ENCODE measurements around the gene LARP4B.
A peak's percentile ranks its signal among the peaks of the same experiment; 100 is the strongest.

LARP4B gene

GRCh38 chr10:803041-803741 is 128.3 kb downstream of the LARP4B start:
- no peak overlapping the region for H3K4me3 ChIP-seq (ENCODE audit: low read length)
- no peak for TF ChIP-seq ZNF274 (IDR thresholded peaks at IDR 0.05; ENCODE audit: low read depth, low read length)

- H3K4me3 ChIP-seq (ENCODE audit: low read length), result no peak overlapping the region
- TF ChIP-seq ZNF274 (IDR thresholded peaks at IDR 0.05; ENCODE audit: low read depth, low read length), result no peak
Observed at GRCh38 chr10:802506-802905, 129.0 kb downstream of the LARP4B start.

GRCh38 chr10:797179-797578 is 134.3 kb downstream of the LARP4B start:
- H3K4me3 ChIP-seq (ENCODE audit: low read length), result no peak overlapping the region
- no peak for TF ChIP-seq ZNF274 (IDR thresholded peaks at IDR 0.05; ENCODE audit: low read depth, low read length)

GRCh38 chr10:796233-796632 is 135.3 kb downstream of the LARP4B start:
- TF ChIP-seq ZNF274 (IDR thresholded peaks at IDR 0.05; ENCODE audit: low read depth, low read length), result no peak
- no peak overlapping the region for H3K4me3 ChIP-seq (ENCODE audit: low read length)

GRCh38 chr10:794382-794956 is 137.0 kb downstream of the LARP4B start:
- H3K4me3 ChIP-seq (ENCODE audit: low read length), result no peak overlapping the region
- TF ChIP-seq ZNF274 (IDR thresholded peaks at IDR 0.05; ENCODE audit: low read depth, low read length), result no peak

- TF ChIP-seq ZNF274 (IDR thresholded peaks at IDR 0.05; ENCODE audit: low read depth, low read length), result no peak
Observed at GRCh38 chr10:792792-793100, 138.8 kb downstream of the LARP4B start.

GRCh38 chr10:792083-792791 is 139.3 kb downstream of the LARP4B start:
- no peak for TF ChIP-seq ZNF274 (IDR thresholded peaks at IDR 0.05; ENCODE audit: low read depth, low read length)
- no peak overlapping the region for H3K4me3 ChIP-seq (ENCODE audit: low read length)

More at GRCh38 chr10:792792-793100, 138.8 kb downstream of the LARP4B start:
- H3K4me3 ChIP-seq (ENCODE audit: low read length), result no peak overlapping the region

- TF ChIP-seq ZNF274 (IDR thresholded peaks at IDR 0.05; ENCODE audit: low read depth, low read length), result no peak
- H3K4me3 ChIP-seq (ENCODE audit: low read length), result no peak overlapping the region
Observed at GRCh38 chr10:791639-792038, 139.9 kb downstream of the LARP4B start.

- no peak for TF ChIP-seq ZNF274 (IDR thresholded peaks at IDR 0.05; ENCODE audit: low read depth, low read length)
- H3K4me3 ChIP-seq (ENCODE audit: low read length), result no peak overlapping the region
Observed at GRCh38 chr10:790821-791551, 140.5 kb downstream of the LARP4B start.

- H3K4me3 ChIP-seq (ENCODE audit: low read length), result no peak overlapping the region
- no peak for TF ChIP-seq ZNF274 (IDR thresholded peaks at IDR 0.05; ENCODE audit: low read depth, low read length)
Observed at GRCh38 chr10:789831-790701, 141.4 kb downstream of the LARP4B start.

GRCh38 chr10:788796-789748 is 142.4 kb downstream of the LARP4B start:
- H3K4me3 ChIP-seq (ENCODE audit: low read length), result peak overlapping the region; percentile 28; the same call in 1 of the 2 replicates
- no peak for TF ChIP-seq ZNF274 (IDR thresholded peaks at IDR 0.05; ENCODE audit: low read depth, low read length)

- H3K4me3 ChIP-seq (ENCODE audit: low read length), result no peak overlapping the region
- no peak for TF ChIP-seq ZNF274 (IDR thresholded peaks at IDR 0.05; ENCODE audit: low read depth, low read length)
Observed at GRCh38 chr10:787933-788651, 143.4 kb downstream of the LARP4B start.

All from GM08714 (cell line).